HG03432 (cell line): ENCODE measurements around the gene PRORP.
"Not testable (repeated sequence)": the region's sequence is repeated elsewhere in the genome, so short reads cannot be mapped to it uniquely, and the experiment has no call there.

Experiments
- ATAC-seq: cut with Tn5 transposase; IDR thresholded peaks from one replicate; pipeline ENCODE4 v1.9.1; 2021; ENCODE audit warnings: mild to moderate bottlenecking, moderate library complexity; ENCODE audit not compliant: unreplicated experiment

The PRORP gene

DNA sequence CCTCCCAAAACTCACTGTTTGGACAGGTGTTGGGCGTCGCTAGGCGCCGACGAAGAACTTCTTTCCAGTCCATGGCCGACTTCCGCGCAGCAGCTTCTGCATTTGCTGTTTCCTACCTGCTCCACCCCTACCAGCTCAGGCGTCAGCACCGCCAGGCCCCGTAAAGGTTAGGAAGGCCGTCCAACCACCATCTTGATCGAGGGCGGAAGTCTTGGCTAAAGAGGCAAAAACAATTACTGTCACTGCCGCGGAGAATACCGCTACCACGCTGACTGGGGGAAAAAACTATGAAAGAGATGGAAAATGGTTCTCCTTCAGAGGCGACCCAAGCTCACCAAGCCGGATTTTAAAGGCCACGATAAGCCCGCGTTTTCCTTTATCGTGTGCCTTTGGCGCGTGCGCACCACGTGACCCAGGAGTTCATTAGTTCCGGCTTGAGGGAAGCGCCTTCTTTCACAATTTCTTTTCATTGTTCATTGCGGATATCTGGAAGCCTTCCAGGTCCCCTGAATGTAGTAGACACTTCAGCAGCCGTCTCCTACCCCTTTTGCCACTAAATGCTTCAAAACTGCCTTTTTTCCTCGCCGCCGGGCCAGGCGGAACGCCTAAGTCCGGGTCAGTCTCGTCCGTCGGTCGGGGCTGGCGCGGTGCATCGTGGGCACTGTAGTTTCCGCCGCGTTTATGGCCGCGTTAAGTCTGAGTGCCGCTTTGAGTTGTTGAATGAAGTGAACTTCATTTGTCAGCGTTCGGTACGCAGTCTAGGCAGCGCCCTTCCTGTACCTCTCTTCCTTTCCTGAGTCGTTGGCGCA lies at the start of gene PRORP, which contains the start of gene PPP2R3C:
Gene PRORP, plus strand, starts transcription at position 666 of the 809 bp plus-strand sequence. CDS start 694 bp downstream, outside the sequence.
Gene PPP2R3C, minus strand, starts transcription at position 104 of the 809 bp plus-strand sequence. Its CDS starts 31 bp downstream, at position 73.
- ATAC-seq = peak; percentile 85

DNA sequence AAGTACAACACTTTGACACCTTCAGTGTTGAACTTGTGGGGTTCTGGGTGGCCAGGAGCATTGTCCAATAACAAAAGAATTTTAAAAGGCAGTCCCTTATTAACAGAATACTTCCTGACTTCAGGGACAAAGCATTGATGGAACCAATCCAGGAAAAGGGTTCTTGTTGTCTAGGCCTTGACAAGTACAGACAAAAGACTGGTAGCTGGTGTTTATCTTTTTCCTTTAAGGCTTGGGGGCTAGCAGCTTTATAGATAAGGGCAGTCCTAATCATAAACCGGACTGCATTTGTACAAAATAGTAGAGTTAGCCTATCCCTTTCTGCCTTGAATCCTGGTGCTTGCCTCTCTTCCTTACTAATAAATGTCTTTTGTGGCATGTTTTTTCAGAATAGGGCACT lies 48.9 kb upstream of the PRORP start:
- ATAC-seq = no peak

DNA sequence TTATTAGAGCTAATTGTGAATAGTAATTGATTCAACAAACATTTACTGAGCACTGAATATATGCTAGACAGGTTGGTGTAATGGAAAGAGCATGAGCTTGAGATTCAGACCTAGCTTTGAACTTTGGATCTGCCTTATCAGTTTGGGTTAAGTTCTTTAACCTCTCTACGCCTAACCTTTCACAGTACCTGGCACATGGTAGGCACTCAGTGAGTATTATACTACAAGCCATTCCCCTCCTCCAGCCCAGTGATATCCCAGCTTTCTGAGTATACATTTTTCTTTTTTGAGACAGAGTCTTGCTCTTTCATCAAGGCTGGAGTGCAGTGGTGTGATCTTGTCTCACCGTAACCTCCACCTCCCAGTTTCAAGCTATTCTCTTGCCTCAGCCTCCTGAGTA lies 44.3 kb upstream of the PRORP start:
- no peak for ATAC-seq

DNA sequence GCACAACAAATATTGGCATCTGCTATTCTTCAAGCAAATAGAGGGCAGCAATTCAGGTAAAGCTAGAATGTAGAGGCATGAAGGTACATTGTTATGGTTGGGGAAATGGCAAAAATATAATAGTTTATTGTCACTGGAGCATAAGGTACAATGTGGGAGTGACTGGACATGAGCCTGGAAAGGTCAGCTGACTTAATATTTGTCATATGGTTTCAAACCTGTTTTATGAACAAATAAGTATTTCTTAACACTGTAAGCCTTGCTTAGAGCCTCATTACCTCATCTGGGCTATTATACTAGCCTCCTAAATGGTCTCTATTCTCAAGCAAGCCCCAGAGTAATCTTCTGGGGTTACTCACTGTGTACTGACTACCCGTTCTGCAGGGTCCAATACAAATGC lies 42.6 kb upstream of the PRORP start:
- ATAC-seq = no peak

DNA sequence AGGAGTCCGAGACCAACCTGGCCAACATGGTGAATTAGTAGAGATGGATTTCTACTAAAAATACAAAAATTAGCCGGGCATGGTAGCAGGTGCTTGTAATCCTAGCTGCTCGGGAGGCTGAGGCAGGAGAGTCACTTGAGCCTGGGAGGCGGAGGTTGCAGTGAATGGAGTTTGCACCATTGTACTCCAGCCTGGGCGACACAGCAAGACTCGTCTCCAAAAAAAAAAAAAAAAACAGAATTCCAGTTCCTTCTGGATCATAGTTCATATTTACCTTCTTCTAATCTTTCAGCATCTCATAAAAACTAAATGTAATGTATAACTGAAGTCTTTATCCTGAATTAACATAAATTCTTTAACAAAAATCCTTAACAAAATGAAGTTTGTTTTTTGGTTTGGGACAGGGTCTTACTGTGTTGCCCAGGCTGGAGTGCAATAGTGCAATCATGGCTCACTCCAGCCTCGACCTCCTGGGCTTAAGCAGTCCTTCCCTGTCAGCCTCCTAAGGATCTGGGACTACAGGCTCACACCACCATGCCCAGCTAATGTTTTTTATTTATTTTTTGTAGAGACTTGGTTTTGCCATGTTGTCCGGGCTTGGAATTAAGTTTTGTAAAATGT lies 38.7 kb upstream of the PRORP start:
- no peak for ATAC-seq

DNA sequence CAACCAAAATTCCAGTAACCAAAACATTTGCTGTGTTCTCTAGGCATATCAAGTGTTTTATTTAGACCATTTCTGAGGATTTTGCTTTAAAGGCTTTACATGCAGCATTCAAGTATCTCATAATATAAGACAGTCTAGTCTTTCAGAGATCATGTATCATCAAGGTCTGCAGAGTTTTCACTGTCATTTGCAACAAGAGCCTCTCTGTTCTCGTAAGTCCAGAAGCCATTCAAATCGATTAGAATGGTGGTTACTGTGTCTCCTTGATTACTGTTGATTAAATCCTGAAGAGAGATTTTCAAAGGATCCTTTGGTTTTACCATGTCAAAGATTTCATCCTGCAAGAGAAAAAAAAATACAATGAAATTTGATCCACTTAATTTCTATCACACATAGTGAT lies 36.9 kb upstream of the PRORP start:
- no peak for ATAC-seq

DNA sequence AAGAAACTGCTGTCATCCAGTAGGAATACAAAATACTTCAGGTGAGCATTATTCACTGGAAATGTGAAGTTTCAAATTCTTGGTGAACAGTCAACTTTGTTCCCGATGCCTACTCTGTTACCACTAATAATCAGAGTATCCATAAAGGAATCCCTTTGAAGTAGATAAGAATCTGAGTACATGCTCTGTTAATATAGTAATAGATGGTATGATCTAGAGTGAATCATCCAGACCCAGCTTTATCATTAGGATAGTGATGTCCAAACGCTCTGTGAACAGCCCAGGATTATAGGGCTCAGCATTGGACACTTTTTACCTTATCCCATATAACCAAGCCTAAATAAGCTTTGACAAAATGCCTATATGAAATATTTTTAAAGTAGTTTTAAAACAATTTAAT lies 33.8 kb upstream of the PRORP start:
- no peak for ATAC-seq

DNA sequence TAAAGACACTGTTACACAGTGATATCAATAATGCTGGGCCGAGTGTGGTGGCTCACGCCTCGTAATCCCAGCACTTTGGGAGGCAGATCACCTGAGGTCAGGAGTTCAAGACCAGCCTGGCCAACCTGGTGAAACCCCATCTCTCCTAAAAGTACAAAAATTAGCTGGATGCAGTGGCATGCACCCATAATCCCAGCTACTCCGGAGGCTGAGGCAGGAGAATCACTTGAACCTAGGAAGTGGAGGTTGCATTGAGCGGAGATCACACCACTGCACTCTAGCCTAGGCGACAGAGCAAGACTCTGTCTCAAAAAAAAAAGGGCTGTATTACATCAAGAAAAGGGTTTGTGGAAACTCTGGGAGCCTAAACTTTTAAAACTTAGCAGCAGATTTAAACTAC lies 27.7 kb upstream of the PRORP start:
- not testable (repeated sequence) for ATAC-seq

DNA sequence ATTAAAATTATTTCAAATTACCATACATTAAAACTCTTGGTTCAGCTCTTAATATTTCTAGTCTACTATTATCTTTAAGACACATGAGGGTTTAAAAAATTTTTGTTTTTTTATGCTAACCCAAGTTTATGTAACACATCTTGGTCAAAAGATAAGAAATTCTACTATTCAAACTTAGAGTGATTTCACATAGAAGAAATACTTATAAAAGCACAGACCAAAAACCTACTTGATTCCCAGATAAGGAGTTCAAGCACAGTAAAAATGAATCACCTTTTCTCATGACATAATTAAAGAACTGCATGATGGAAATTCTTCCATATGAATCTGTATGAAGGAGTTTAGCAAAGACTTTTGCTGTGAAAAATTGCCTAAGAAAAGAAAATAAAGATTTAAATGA lies 14.5 kb upstream of the PRORP start:
- no peak for ATAC-seq

DNA sequence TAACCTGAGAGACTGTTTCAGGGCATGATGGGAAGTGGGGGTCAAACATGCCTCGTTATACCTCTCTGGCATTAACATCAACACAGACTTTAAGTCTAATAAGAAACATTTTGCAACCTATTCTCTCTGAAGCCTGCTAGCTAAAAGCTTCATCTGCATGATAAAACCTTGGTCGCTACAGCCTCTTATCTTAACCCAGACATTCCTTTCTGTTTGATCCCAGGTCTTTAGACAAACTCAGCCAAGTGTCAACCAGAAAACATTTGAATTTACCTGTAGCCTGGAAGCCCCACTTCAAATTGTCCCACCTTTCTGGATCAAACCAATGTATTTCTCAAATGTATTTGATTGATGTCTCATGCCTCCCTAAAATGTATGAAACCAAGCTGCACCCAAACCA lies 9.7 kb upstream of the PRORP start:
- ATAC-seq = no peak

DNA sequence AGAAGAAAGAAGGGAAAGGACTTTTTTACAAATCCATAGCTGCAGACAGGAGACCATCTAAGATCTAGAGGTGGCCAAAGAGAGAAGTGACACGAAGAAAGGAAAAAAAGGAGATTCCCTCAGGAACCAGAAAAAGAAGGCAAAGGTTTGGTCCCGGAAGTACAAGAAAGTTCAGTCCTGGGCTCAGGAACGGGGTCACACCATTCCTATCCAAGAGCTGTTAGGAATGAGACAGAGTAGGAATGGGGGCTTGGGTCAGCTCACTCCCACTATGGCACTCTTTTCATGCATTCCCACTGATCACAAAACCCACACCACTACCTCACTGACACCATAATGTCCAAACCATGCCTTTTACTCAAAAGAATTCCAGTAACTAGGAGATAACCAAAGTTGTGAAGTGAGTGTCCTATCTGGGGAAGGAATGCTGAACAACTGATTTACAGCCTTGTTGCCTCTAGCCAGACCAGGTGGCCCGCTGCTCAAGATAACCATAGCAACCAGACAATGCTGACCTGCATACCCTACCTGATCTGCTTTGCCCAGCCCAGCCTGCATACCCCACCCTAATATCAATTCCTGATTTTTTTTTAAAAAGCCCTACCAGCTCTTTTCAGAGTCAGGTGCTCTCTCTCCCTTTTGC lies 8.9 kb upstream of the PRORP start:
- ATAC-seq = no peak

DNA sequence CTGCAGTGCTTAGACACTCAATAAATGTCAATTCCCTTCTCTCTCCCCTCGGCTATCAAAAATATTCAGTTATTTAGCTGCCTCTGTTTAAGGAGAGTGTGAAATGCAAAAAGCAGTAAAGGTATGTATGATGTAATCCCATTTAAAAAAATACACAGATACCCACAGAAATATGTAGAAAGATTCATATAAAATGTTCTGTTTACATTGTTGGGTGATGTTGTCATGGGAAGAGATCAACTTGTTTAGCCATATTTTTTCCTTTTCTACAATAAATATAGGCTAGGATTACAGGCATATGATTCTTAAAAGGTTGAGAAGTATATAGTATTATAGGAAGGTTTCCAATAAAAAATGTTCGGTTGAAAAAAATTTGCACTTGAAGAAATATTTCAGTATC lies 8.3 kb upstream of the PRORP start:
- ATAC-seq = no peak

DNA sequence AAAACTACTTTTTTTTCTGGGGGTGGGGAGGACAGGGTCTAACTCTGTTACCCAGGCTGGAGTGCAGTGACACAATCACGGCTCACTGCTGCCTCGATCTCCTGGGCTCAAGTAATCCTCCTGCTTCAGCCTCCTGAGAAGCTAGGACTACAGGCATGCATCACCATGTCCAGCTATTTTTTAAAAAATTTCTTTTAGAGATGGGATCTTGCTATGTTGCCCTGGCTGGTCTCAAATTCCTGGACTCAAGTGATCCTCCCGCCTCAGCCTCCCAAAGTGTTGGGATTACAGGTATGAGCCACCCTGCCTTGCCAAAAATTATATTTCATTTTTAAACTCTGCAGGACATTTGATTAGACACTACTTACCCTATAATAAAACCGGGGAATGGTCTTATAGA lies 6.1 kb upstream of the PRORP start:
- no peak for ATAC-seq

DNA sequence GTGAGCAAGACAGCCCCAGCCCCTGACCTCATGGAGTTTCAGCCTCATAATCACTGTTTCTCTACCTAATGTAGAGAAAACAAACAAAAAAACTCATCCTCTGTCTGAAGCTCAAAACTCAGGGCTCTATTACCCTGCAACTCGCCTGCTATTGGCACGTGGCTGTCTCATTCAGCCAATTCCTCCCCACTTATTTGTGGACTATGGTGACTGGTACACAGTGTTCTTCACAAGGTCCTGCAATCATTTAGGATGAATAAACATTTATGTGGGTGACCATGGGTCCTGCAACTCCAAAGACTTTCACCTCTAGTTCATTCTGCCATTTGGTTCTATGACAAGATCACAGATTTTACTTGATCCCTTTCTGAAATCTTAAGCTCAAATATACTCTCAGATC lies 5.2 kb upstream of the PRORP start:
- ATAC-seq = no peak

DNA sequence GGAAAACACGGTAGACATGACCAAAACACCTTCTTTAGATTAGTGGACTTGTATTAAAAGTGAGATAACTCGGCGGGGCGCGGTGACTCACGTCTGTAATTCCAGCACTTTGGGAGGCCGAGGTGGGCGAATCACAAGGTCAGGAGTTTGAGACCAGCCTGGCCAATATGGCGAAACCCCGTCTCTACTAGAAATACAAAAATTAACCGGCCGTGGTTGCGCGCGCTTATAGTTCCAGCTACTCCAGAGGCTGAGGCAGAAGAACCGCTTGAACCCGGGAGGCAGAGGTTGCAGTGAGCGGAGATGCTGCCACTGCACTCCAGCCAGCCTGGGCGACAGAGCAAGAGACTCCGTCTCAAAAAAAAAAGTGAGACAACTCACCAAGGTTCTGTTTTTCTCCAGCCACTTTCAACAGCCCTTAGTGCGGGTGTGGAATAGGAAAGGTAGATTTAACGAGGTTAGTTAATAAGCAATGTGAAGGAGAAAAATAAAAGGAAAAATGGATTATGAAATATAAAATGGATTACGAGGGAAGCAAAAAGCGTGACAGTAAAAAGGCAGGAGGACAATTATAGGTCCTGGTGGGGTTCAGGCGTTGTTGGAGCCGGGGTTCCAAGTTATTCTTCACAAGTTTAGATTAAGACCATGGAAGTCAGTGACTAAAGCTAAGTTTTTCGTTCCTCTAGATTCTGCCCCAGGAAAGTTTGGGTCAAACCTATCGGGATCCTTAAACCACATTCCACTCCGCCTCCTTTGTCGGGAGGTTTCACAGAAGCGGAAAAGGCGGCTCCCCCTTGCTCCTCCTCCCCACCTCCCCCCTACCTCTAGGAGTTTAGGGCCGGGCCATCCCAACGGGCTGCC lies 1.1 kb upstream of the PRORP start:
- peak; percentile 4 for ATAC-seq

DNA sequence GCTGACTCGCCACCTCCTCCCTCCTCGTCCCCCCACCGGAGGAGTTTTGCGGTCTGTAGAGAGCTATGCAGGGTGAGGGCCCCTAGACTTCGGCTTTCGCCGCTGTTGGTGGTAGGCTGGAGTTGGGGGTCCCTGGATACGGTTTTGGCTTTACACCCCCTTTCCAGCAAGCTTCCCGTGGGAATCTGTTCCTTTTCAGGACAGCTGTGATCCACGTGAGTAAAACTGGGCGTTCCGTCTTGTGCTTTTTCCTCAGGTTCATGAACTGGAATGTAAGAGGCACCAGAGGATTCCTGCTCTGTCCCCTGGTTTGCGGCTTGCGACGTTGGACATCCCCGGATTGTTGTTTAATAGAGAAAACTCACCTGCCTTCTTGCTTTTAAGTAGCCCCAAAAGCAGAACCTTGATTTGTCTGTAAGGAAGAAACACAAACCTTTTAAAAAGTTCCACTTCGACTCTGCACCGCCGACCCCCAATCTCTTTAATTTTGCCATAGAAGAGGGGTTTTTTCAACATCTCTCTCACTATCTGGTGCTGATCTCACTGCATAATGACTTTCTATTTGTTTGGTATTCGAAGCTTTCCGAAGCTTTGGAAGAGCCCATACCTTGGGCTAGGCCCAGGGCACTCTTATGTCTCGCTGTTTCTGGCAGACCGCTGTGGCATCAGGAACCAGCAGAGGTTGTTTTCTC lies 490 bp downstream of the PRORP start:
- peak; percentile 2 for ATAC-seq

DNA sequence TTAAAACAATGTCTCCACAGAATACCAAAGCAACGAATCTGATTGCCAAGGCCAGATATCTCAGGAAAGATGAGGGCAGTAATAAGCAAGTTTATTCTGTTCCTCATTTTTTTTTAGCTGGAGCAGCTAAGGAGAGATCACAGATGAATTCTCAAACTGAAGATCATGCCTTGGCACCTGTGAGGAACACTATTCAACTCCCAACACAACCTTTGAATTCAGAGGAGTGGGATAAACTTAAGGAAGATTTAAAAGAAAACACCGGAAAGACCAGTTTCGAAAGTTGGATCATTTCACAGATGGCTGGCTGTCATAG lies 994 bp downstream of the PRORP start:
- no peak for ATAC-seq

DNA sequence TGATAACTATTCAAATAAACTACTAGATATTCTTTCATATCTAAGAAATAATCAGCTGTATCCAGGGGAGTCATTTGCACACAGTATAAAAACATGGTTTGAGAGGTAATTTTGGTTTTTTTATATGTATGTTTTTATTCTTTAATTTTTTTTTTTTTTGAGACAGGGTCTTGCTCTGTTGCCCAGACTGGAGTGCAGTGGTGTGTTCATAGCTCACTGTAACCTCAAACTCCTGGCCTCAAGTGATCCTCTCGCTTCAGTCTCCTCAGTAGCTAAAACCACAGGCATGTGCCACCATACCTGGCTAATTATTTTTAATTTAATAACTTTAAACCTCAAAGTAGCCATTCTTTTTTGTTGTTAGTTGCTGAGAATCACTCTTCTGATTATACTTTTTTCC lies 1.8 kb downstream of the PRORP start:
- ATAC-seq = no peak

DNA sequence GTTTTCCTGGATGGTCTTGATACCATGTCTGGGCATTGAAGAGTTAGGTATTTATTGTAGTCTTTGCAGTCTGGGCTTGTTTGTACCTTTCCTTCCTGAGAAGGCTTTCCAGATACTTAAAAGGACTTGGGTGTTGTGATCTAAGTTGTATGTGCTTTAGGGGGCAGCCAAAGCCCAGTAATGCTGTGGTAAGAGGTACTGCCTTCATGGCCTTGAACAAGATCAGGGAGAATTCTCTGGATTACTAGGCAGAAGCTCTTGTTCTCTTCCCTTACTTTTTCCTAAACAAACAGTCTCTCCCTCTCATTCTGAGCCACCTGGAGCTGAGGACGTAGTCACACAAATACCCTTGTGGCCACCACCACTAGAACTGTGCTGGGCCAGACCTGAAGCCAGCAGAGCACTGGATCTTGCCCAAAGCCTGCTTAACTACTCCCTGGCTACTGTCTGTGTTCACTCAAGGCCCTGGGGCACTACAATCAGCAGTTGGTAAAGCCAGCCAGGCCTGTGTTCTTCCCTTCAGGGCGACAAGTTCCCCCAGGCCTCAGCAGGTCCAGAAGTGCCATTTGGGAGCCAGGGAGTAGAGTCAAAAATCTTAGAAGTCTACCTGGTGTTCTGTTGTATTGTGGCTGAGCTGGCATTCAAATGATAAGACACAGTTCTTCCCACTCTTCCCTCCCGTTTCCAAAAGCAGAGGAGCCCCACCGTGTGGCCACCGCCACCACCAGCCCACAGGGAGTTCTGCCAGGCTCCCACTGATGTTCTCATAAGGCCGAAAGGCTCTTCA lies 11.4 kb downstream of the PRORP start:
- no peak for ATAC-seq
